Measurements from ENCODE around the gene PRKG1. TPM values are rescaled to one million over a fixed set of nuclear protein-coding genes. Genes with fewer than 3 reads are reported as not detected.
A peak's percentile ranks its signal among the peaks of the same experiment; 100 is the strongest.

The PRKG1 gene
- total RNA-seq, 1 donor from 2014 or later = 50.2 TPM

DNA sequence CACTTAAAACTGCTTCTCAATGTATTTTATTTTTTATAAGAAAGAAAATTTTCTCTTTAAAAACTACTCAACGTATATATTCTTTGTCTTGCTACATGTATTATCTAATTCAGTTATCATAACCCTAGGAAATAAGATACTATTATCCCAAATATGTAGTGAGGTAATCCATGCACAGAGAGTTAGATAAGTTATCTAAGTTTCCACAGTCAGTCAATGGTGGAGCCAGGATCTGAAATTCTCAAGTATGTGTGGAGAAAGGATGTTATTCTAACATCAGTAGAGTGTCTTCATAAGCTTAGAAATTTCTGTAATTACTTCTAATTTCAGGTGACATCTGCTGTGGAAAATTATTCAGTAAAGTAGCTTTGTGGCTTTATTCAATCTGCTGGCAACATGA is 385.2 kb downstream of the PRKG1 start:
- no peak for TF ChIP-seq CTCF (IDR thresholded peaks at IDR 0.05)
- Histone ChIP-seq H3K27ac (no peak overlapping the region), H3K4me3 (no peak overlapping the region), H3K36me3 (no peaks in the 10 kb centered on the region), H3K9me3 (peaks cover 0 to 5% of the 10 kb centered on the region in 2 donors), H3K4me1 (peaks cover 3 to 27% of the 10 kb centered on the region in 2 donors), H3K27me3 (no peaks in the 10 kb centered on the region)
- intact Hi-C loops (cut with DNase I) = no loop called here
- DNase-seq (ENCODE audit: low spot score in 2 of 2) = no peak

- no peak for DNase-seq (ENCODE audit: low spot score in 2 of 2)
- H3K4me1 ChIP-seq = peaks cover 3 to 35% of the 10 kb centered on the region in 2 donors
Observed at GRCh38 chr10:51462076-51462779, 387.9 kb downstream of the PRKG1 start.

DNA sequence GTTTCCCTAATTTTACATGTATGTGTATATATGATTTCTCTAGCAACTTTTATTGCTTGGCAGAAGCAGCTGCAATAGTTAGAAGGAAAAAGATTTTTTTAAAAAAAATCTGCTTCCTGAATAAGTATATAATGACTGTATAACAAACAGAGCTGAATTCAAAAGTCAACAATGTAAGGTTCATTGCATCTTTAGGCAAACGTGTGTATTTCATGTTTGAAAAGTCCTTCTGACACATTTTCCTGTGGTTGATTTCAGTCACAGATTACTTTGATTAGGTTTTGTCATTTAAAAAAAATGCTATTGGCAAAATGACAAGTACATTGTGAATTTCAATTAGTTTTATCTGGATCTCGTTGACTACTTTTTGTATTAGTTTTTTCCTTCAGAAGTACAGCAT is 394.1 kb downstream of the PRKG1 start:
- DNase-seq (ENCODE audit: low spot score in 2 of 2) = no peak
- Histone ChIP-seq H3K9me3 (no peaks in the 10 kb centered on the region), H3K27me3 (no peaks in the 10 kb centered on the region), H3K4me1 (peaks cover 0 to 18% of the 10 kb centered on the region in 2 donors), H3K36me3 (no peaks in the 10 kb centered on the region), H3K27ac (no peak overlapping the region), H3K4me3 (no peak overlapping the region)
- intact Hi-C loops (cut with DNase I) = no loop called here
- no peak for TF ChIP-seq CTCF (IDR thresholded peaks at IDR 0.05)

More at GRCh38 chr10:51462076-51462779, 387.9 kb downstream of the PRKG1 start:
- no peaks in the 10 kb centered on the region for H3K9me3 ChIP-seq
- no peak for TF ChIP-seq CTCF (IDR thresholded peaks at IDR 0.05)
- no peaks in the 10 kb centered on the region for H3K36me3 ChIP-seq
- H3K4me3 ChIP-seq = peak overlapping the region; percentile 10 to 16
- peak overlapping the region; percentile 57 to 66 for H3K27ac ChIP-seq
- H3K27me3 ChIP-seq = no peaks in the 10 kb centered on the region
- intact Hi-C loops (cut with DNase I) = no loop called here

- H3K4me3 ChIP-seq = no peak overlapping the region
- no peak for DNase-seq (ENCODE audit: low spot score in 2 of 2)
- H3K4me1 ChIP-seq = peaks cover 0 to 20% of the 10 kb centered on the region in 2 donors
- intact Hi-C loops (cut with DNase I) = no loop called here
- no peak for TF ChIP-seq CTCF (IDR thresholded peaks at IDR 0.05)
- H3K27me3 ChIP-seq = no peaks in the 10 kb centered on the region
- no peaks in the 10 kb centered on the region for H3K9me3 ChIP-seq
- no peak overlapping the region for H3K27ac ChIP-seq
- no peaks in the 10 kb centered on the region for H3K36me3 ChIP-seq
Observed at GRCh38 chr10:51469686-51470085, 395.4 kb downstream of the PRKG1 start.

GRCh38 chr10:51471271-51471670 is 397.0 kb downstream of the PRKG1 start:
- no peak for TF ChIP-seq CTCF (IDR thresholded peaks at IDR 0.05)
- Histone ChIP-seq H3K27ac (no peak overlapping the region), H3K27me3 (no peaks in the 10 kb centered on the region), H3K4me3 (no peak overlapping the region), H3K9me3 (no peaks in the 10 kb centered on the region), H3K36me3 (no peaks in the 10 kb centered on the region), H3K4me1 (peaks cover 0 to 20% of the 10 kb centered on the region in 2 donors)
- intact Hi-C loops (cut with DNase I) = no loop called here
- no peak for DNase-seq (ENCODE audit: low spot score in 2 of 2)
